Breast epithelium (tissue), 4 donors: ENCODE results near the gene PTPRG. TPM values are rescaled to one million over a fixed set of nuclear protein-coding genes. Genes with fewer than 3 reads are reported as not detected.

Experiments
- DNase-seq, 2 donors: peaks; one replicate each; pipeline ENCODE4 v3.0.0-alpha.2; 2019; ENCODE audit warnings: low spot score in 2 of 2
- H3K27ac ChIP-seq, 2 donors: fragments of 200-600 bp; sonication (generic) in 1 of 2; one replicate each; pipeline ENCODE4 v1.5.1; 2016 to 2019; ENCODE audit warnings: mild to moderate bottlenecking in 1 of 2
- H3K27me3 ChIP-seq, 2 donors: fragments of 200-600 bp; sonication (generic) in 1 of 2; one replicate each; pipeline versions ENCODE4 v1.5.1 to v1.6.0; 2017 to 2019; ENCODE audit warnings: control low read depth in 1 of 2, mild to moderate bottlenecking in 1 of 2
- H3K36me3 ChIP-seq: fragments of 200-600 bp; one replicate; pipeline ENCODE4 v1.5.1; 2019
- H3K4me1 ChIP-seq, 2 donors: fragments of 200-600 bp; sonication (generic); one replicate each; pipeline ENCODE4 v1.5.1; 2016 to 2019; ENCODE audit warnings: control low read depth in 1 of 2
- H3K4me3 ChIP-seq, 3 donors: fragments of 200-600 bp; sonication (generic); 1 replicate in 2 of 3; 2 replicates in 1 of 3; pipeline ENCODE4 v1.5.1; 2016 to 2019; ENCODE audit warnings: mild to moderate bottlenecking in 3 of 3, moderate library complexity in 2 of 3
- H3K9me3 ChIP-seq, 2 donors: fragments of 200-600 bp; sonication (generic) in 1 of 2; one replicate each; pipeline ENCODE4 v1.5.1; 2016 to 2019; ENCODE audit warnings: control low read depth in 1 of 2
- CTCF ChIP-seq, 3 donors: fragments of 450-650 bp; IDR thresholded peaks; one replicate each; pipeline ENCODE4 v1.5.1; 2016 to 2017; ENCODE audit warnings: antibody characterized with exemption in 3 of 3, mild to moderate bottlenecking in 3 of 3, moderate library complexity in 3 of 3
- POLR2A ChIP-seq: fragments of 450-650 bp; IDR thresholded peaks from one replicate; pipeline ENCODE4 v1.6.1; 2016; ENCODE audit warnings: antibody characterized with exemption, mild to moderate bottlenecking, moderate library complexity
- POLR2AphosphoS5 ChIP-seq, 3 donors: sonication (generic); formaldehyde crosslinking; IDR thresholded peaks; one replicate each; pipeline ENCODE4 v1.6.1; 2017; ENCODE audit warnings: antibody characterized with exemption in 3 of 3
- intact Hi-C: fragments of 100-400 bp; cut with DNase I; formaldehyde crosslinking; loops from one replicate; pipeline ENCODE4 v1.15.1; 2023; ENCODE audit warnings: low total_unique reads
- total RNA-seq, 3 donors: library from RNA; depleted of rRNA; stranded (reverse); fragments of >200 nt; gene quantifications; one replicate each; pipeline ENCODE4 v1.1.0, GENCODE V29; 2016

PTPRG gene
- total RNA-seq, 3 donors from 2014 or later, result 42.3 to 179 (median 61.6) TPM

- Histone ChIP-seq H3K27ac (peak overlapping the region; percentile 26 to 54), H3K4me3 (peak overlapping the region in 1 of 3 donors; percentile 21), H3K27me3 (no peaks in the 10 kb centered on the region), H3K4me1 (peaks cover 5 to 6% of the 10 kb centered on the region in 2 donors), H3K36me3 (no peaks in the 10 kb centered on the region), H3K9me3 (no peaks in the 10 kb centered on the region)
- TF ChIP-seq POLR2A, result no peak
- no peak for TF ChIP-seq POLR2AphosphoS5 (IDR thresholded peaks at IDR 0.05)
- TF ChIP-seq CTCF (IDR thresholded peaks at IDR 0.05), result no peak
- DNase-seq, result no peak
- intact Hi-C loops, result no loop called here
These were observed 17.4 kb downstream of the PTPRG start for GRCh38 chr3:61578667-61579367.

GRCh38 chr3:61579685-61580084 lies 18.3 kb downstream of the PTPRG start:
- DNase-seq, result no peak
- H3K36me3 ChIP-seq, result no peaks in the 10 kb centered on the region
- no peak overlapping the region for H3K27ac ChIP-seq
- H3K9me3 ChIP-seq, result no peaks in the 10 kb centered on the region
- no peaks in the 10 kb centered on the region for H3K27me3 ChIP-seq
- no peak for TF ChIP-seq CTCF (IDR thresholded peaks at IDR 0.05)
- no peak for TF ChIP-seq POLR2AphosphoS5 (IDR thresholded peaks at IDR 0.05)
- no peak for TF ChIP-seq POLR2A
- no peak overlapping the region for H3K4me3 ChIP-seq
- intact Hi-C loops, result no loop called here
- H3K4me1 ChIP-seq, result peaks cover 5 to 6% of the 10 kb centered on the region in 2 donors

GRCh38 chr3:61580982-61581643 lies 19.7 kb downstream of the PTPRG start:
- H3K36me3 ChIP-seq, result no peaks in the 10 kb centered on the region
- H3K27me3 ChIP-seq, result no peaks in the 10 kb centered on the region
- no peak for DNase-seq
- peaks cover 5 to 6% of the 10 kb centered on the region in 2 donors for H3K4me1 ChIP-seq
- intact Hi-C loops, result no loop called here
- H3K4me3 ChIP-seq, result no peak overlapping the region
- H3K27ac ChIP-seq, result no peak overlapping the region
- no peak for TF ChIP-seq POLR2A
- no peak for TF ChIP-seq POLR2AphosphoS5 (IDR thresholded peaks at IDR 0.05)
- no peak for TF ChIP-seq CTCF (IDR thresholded peaks at IDR 0.05)
- no peaks in the 10 kb centered on the region for H3K9me3 ChIP-seq

GRCh38 chr3:61582287-61582686 lies 20.9 kb downstream of the PTPRG start:
- Histone ChIP-seq H3K27ac (no peak overlapping the region), H3K9me3 (no peaks in the 10 kb centered on the region), H3K27me3 (no peaks in the 10 kb centered on the region), H3K36me3 (no peaks in the 10 kb centered on the region), H3K4me3 (no peak overlapping the region), H3K4me1 (peaks cover 5 to 6% of the 10 kb centered on the region in 2 donors)
- TF ChIP-seq POLR2AphosphoS5 (IDR thresholded peaks at IDR 0.05) (no peak), POLR2A (no peak), CTCF (IDR thresholded peaks at IDR 0.05) (no peak)
- DNase-seq, result no peak
- intact Hi-C loops, result no loop called here

- Histone ChIP-seq H3K36me3 (no peaks in the 10 kb centered on the region), H3K4me1 (peaks cover 5 to 6% of the 10 kb centered on the region in 2 donors)
- intact Hi-C loops, result no loop called here
These were observed 21.5 kb downstream of the PTPRG start for GRCh38 chr3:61582846-61583245.

More at GRCh38 chr3:61582846-61583245, 21.5 kb downstream of the PTPRG start:
- no peak overlapping the region for H3K4me3 ChIP-seq
- no peak for DNase-seq
- H3K27ac ChIP-seq, result no peak overlapping the region
- no peaks in the 10 kb centered on the region for H3K27me3 ChIP-seq
- TF ChIP-seq POLR2AphosphoS5 (IDR thresholded peaks at IDR 0.05), result no peak
- TF ChIP-seq POLR2A, result no peak
- TF ChIP-seq CTCF (IDR thresholded peaks at IDR 0.05), result no peak
- no peaks in the 10 kb centered on the region for H3K9me3 ChIP-seq
